ENCODE results near the gene UPP1.
"Not testable (repeated sequence)": the region's sequence is repeated elsewhere in the genome, so short reads cannot be mapped to it uniquely, and the experiment has no call there.

The UPP1 gene

DNA sequence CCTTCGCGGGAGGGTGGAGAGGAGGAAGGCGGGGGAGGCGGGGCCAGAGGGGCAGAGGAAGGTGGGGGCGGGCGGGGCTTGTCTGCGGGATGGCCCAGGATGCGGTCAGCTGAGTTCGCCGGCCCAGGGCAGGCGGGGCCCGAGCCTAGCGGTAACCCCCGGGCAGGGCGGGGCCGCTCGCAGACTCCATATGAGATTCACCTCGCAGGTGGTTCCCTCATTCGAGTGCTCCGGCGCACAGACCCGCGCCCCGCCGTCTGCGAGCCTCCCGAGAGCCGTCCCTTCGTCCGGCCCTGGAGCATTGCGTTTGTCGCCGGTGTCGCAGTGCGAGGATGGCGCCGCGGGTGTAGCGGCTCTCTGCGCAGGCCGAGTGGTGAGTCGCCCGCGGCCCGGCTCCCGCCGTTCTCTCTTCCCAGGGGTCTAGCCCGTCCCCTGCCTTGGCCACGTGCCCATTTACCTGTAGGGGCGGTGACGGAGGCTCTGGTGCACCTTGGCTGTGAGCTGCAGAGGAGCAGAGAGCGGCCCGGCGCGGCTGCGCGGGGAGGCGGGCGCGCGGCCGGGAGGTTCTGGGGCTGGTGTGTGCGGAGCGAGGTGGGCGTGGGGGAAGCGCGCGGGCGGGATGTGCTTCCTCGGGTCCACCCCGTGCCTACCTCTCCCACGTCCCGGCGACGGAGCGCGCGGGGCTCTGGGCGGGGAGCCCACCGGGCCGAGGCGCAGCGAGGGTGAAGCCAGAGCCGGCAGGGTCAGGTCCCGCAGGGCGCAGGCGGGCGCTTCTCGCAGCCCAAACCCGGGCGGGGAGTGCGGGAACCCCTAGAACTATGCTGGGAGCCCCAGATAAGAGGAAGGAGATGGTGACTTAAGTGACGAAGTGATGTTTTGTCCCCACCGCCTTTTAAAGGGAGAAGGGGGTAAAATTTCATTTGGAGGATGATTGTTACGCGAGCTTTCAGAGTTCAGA, at the start of gene UPP1:
TSS of gene UPP1 (plus strand) at position 220 of the 958 bp plus-strand sequence. CDS start 5,519 bp downstream, outside the sequence.
- intact Hi-C loops (cut with DNase I): loop anchor here (5.0 kb wide), 2 partner anchors 52 to 112 kb away; partner anchors contain the start of genes C7orf57 and HUS1
- DNase-seq: peak; percentile 61 to 96 (median 76)

DNA sequence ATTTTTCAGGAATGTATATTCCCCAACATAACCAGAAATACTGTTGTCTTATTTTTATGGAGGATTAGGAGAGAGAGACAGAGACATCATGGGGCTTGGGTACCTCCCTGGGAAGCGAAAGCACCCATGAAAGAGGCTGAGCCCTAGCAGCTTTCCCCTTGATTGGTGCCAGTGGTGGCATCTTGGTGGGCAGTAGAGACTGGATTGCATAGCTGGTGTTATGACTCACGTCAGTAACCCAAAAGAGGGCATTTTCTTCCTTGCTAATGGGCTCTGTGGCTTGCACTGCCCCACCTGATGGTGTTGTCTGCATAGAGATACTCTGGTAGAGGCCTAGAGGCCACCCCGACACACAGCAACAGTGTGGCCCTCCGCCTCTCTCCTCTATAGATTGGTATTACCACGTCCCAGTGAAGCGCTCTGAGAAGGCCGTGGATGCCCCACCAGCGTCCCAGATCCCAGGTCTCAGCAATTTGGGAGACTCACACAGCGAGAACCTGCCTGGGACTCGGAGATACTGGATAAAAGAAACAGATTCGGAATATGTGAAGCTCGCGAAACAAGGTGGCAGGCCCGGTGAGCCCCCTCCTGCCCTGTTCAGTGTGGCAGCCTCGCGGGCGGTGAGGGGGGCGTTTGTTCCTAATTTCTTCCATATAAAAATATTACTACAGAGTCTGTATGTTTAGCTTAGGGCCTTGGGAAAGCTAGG, 48.0 kb upstream of the UPP1 start:
- intact Hi-C loops (cut with DNase I): no loop called here
- DNase-seq: no peak

DNA sequence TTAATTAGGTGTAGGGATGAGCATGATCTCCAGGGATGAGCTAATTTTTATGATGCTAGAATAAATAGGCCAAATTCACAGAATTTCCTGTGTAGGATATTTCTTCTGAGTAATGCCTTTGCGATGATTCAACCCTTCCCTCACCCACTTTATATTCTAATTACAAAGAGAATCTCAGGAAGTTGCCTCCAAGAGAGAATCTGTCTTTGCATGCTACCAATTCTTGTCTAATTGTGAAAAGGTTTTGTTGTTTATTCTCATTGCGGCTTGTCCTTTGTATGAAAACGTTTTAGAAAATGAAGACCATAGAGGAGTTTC, 47.5 kb upstream of the UPP1 start:
- no peak for DNase-seq
- intact Hi-C loops (cut with DNase I): no loop called here

DNA sequence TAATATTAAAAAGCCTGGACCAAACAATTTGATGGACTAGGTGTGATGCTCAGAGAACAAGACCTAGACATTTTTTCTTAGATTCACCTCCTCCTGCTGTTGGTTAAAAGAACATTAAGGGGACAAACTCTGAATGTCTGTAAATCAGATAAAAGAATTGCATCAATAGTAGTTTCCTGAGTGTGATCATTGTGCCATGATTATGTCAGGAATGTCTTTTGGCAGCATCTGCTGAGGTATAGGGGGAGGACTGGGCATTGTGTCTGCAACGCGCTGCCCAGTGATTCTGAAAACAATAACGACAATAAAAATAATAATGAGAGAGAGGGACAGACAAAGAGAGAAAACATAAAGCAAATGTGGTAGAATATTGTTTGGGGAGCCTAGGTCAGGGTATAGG, 46.8 kb upstream of the UPP1 start:
- DNase-seq: no peak
- intact Hi-C loops (cut with DNase I): no loop called here

DNA sequence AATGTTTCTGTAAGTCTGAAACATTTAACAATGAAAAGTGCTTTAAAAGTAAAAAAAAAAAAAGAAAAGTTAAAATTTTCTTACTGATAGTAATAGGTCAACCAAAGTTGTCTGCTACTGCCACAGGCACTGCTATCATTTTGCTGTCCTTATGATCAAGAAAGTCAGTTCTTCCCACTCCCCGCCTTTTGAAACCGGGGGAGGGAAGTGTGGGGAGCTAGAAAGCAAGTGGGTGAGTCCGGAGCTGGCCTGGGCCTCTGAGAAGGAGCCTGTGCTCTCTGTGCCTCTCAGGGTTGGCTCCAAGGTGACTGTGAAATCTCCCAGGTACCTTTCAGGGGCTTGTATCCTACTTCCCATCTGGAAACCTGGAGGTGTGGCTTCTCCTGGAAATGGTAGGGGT, 46.4 kb upstream of the UPP1 start:
- DNase-seq: no peak
- intact Hi-C loops (cut with DNase I): no loop called here

DNA sequence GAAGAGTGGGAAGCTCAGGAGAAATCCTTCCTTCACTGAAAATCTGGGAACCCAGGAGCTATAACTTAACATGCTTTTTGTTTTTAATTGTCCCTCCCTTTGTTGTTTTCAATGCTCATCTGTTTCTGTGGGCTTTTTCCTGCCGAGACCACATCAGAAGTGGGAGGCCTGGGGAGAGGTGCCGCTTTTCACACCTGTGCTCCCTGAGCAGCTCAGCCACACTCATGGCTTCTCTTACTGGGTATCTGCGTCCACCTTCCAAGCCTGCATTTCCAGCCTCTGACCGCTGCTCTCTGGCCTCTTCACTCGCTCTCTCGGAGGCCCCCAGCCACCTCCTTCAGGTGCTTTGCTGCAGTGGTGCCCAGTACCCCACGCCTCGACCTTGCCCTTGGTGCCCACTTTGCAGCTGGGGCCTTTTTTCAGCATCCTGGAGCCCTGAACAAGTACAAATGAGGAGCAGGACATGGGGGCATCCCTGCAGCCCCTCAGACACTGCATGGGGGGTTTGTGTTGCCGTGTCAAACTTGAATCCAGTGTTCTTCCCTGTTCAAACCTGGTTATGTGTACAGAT, 43.8 kb upstream of the UPP1 start:
- intact Hi-C loops (cut with DNase I): no loop called here
- DNase-seq: no peak

DNA sequence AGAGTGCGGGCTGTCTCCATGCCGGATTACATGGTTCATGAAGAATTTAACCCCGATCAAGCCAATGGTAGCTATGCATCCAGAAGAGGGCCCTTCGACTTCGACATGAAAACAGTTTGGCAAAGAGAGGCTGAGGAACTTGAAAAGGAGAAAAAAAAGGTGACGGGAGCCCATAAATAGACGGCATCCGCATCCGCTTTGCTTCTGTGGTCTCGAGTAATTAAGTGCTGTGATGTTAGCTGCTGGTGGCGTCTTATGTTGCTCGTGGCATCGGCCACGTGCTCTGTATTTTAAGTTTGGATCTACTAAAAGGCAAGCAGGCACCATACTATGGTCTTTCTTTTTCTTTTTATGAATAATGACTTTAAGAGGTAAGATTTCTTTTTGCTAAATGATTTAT, 42.6 kb upstream of the UPP1 start:
- intact Hi-C loops (cut with DNase I): no loop called here
- no peak for DNase-seq

DNA sequence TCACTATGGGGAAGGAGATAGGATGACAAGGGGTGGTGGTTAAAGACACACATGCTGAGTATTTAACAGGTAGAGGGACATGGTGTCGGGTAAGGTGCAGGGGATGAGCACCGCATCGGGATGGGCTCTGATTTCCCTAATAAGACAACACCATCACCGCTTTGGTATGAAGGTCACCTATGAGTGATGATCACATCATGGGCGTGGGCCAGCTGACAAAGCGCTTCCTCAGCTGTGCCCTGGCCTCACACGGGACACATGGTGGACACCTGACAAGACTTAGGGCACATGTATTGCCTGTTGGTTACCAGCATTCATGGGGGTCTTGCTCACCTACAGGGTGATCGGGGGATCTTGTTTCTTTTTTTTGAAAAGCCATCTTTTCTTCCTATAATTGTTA, 41.0 kb upstream of the UPP1 start:
- no peak for DNase-seq
- intact Hi-C loops (cut with DNase I): no loop called here

DNA sequence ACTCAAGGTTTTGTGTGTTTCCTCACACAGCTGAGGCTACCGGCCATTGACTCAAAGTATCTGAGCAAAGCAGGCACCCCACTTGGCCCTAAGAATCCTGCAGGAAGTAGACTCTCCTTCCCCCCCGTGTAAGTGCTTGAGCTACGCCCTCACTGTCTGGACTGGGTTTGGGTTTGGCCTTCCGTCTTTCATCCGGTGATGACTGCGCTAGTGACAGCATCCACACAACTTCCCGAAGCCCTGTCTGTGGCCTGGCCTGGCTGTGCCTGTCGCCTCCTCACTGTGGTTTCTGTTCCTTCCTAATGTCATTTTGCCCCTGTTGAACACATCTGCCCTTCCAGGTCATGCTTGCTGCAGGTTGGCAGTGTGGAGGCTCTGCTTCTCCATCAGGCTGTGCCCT, 39.2 kb upstream of the UPP1 start:
- intact Hi-C loops (cut with DNase I): no loop called here
- DNase-seq: no peak

DNA sequence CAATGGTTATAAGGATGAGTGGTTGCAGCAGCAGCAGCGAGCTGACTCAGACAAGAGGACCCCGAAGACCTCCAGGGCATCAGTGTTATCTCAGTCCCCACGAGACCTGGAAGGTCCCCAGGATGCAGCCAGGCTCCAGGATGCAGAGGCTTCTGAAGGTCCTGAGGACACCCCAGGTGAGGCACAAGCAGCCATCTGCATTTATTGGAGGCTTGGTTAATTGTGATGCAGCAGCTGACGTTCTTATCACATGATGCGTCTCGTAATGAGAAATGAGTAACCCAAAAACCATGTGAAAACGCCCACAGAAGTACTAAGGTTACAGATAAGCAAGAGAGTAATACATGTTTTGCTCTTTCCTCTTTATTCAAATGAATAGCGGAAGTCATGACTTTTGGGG, 36.3 kb upstream of the UPP1 start:
- intact Hi-C loops (cut with DNase I): no loop called here
- DNase-seq: no peak

DNA sequence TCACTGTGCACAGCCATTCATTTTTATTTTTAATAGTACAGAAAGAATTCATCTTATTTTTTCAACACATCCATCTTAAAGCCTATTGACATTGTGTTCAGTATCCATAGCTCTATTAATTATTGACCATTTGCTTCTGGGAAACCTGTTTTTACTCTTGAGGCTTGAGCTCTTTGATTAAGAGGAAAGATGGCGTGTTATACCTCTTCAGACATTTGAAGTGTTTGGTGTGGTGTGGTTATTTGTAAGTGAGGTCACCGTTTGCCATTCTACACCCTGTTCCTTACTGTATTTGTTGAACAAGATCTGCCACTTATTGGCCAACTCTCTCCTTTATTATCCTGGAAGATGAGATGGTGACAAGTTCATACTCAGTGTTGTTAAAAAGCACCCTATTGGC, 35.3 kb upstream of the UPP1 start:
- no peak for DNase-seq

DNA sequence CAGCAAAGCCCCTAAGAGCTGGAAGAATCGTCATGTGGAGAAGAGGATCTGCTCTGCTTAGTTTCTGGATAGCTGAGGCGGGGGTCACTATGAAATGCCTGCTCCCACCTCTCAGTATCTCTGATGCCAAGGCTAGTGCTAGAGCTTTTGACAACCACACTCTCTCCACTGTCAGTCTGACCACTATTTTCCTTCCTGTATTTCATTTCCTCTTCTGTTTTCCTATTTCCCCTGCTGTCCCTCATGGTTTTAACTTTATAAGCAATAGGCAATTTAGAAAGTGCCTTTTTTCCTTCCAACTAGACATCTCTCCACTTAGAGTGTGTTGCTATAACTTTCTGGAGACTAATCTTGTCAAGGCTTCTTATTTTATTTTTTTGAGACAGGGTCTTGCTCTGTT, 30.1 kb upstream of the UPP1 start:
- intact Hi-C loops (cut with DNase I): no loop called here
- no peak for DNase-seq

More for the DNA sequence above, 35.3 kb upstream of the UPP1 start:
- intact Hi-C loops (cut with DNase I): no loop called here

DNA sequence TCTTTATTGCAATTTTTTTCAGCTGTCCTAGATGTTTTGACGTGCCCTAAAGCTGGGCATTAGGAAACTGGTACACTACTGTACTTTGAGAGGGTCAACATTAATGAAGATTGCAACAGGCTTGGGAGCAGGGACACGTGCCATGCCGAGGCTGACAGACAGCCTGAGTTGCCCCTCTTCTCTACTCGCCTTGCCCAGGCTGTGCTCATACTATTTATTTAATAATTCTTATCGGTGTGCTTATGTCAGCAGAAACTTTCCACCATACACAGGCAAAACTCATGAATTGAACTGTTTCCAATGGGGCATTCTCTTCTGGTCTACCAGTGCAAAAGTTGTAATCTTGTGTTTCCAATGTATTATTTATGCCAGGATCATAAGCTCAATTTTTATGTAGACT, 29.4 kb upstream of the UPP1 start:
- no peak for DNase-seq
- intact Hi-C loops (cut with DNase I): no loop called here

DNA sequence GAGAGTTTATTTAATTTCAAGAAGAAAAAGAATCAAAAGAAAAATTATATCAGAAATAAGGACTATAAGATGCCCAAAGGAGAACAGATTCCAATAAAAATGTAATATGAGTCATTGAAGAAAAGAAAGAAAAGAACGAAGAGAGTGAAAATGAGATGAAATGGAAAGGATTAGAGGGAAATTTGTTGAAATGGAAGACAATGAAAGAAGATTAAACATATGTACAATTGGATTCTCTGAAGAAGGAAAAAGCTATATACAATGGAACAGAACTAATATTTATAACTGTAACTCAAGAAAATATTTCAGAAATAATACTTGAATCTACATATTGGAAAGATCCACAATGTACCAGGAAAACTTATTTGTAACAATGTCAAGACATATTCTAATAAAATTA, 25.1 kb upstream of the UPP1 start:
- intact Hi-C loops (cut with DNase I): no loop called here
- no peak for DNase-seq

DNA sequence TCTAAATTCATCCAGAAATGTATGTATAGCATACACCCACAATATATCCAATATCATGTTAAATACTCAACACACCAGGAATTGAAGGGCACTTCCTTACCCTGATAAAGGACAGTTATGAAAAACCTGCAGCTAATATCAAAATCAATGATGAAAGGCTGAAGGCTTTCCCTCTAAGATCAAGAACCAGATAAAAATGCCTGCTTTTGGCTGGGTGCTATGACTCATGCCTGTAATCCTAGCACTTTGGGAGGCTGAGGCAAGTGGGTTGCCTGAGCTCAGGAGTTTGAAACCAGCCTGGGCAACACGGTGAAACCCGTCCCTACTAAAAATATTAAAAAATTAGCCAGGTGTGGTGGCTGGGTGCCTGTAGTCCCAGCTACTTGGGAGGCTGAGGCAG, 21.6 kb upstream of the UPP1 start:
- intact Hi-C loops (cut with DNase I): no loop called here

DNA sequence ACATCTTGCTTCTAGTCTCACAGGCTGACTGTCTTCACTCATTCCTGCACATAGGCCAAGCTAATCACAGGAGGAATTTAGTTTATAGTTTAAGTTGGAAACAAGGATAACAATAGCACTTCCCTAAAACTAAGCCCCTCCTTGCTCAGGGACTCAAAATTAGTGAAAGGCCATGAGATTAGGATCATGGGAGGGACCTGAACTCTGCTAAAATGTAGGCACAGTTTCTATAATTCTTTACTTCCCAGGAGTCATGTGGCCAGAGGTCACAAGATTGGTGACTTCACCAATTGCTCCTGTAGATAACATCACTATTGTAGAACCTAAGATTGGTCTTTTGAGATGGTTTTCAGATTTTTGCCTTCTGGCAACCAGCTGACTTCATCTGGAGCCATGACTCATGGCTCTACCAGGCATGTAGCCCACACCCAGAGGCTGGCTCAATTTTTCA, 14.8 kb upstream of the UPP1 start:
- intact Hi-C loops (cut with DNase I): no loop called here
- no peak for DNase-seq

More for the DNA sequence above, 21.6 kb upstream of the UPP1 start:
- no peak for DNase-seq

DNA sequence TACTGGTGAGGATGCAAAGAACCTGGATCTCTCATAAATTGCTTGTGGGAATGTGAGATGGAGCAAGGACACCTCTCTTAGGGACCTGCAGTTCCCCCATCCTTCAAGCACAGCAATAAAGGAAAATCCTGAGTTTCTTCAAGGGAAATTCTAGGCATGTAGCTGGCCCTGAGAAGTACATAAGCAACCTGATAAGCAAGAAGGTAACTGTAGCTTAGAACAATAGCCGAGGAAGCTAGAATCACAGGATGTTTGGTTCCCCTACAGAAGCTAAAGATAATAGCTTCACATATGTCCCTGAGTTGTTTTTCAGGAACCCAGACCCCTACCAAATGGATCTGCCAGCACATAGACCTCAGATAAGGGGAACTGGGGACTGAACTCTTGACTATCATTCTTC, 11.6 kb upstream of the UPP1 start:
- DNase-seq: no peak
- intact Hi-C loops (cut with DNase I): no loop called here

DNA sequence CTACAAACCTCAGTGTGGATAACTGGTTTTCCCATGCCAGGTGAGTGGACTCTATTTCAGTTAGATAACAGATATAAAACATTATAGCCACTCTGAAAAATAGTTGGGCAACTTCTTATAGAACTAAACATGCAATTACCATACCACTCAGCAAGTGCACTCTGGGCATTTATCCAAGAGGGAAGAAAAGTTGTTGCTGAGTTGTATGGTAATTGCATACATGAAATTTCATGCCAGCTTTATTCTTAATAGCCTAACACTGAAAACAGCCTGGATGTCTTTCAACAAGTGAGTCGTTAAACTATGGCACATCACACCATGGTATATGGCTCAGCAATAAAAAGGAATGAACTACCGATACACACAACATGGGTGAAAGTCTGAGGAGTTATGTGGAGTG, 10.6 kb upstream of the UPP1 start:
- DNase-seq: no peak
- intact Hi-C loops (cut with DNase I): no loop called here

DNA sequence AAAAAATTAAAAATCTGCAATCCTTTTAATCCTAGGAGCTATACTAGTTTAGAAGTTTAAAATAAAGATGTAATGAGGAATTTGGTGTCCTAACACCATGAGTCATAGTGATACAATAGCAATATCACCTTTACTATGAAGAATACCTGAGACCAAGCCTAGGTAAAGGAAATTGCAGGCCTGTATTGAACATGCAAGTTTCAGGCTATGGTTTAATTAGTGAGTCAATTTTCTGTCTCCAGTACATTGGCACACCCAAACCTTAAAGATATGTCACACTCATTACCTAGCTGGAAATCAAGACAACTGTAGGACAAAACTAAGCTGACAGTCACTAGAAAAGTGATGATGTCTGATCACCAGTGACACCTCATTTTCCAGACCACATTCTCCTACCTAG, 6.7 kb upstream of the UPP1 start:
- DNase-seq; intact Hi-C loops (cut with DNase I): not testable (repeated sequence)

DNA sequence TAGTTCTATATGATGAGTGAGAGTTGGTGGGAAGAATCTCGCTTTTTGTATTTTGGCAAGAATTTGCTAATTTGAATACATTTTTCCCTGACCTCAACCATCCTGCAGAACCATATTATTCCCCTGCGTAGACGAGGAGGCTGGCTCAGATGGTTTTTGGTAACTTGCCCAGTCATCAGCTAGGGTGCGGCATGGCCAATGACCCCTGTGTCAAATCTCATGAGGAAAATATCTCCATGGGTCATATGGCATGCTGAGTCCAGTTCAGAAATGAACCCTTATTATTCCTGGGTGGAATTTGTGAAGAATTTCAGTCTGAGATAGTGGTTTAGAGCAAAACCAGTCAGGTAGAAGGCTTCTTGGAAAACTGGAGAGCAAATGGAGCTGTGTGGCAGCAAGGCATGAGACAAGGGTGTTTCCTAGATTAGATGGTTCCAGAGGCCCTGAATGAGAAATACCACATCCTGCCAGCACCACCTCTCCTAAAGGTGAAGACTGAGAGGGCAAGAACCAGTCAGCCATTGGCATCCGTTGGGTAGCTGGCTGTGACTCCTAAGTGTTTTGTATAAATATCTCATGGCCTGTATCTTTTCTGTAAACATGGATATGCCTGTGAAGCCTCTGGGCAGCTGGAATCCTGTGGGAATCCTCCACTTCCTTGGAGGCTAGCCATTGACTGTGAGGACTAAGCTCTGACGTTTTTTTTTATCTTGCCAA, 5.8 kb upstream of the UPP1 start:
- intact Hi-C loops (cut with DNase I): no loop called here

More for the DNA sequence above, 5.8 kb upstream of the UPP1 start:
- DNase-seq: no peak
